ENCODE data around the gene HS6ST1.

The HS6ST1 gene

GRCh38 chr2:128357506-128358370 is 39.1 kb upstream of the HS6ST1 start:
- H3K36me3 ChIP-seq (ENCODE audit: insufficient read depth, low read length) = no peaks in the 10 kb centered on the region
- H3K4me1 ChIP-seq (ENCODE audit: insufficient read depth, low read length) = peaks cover 7% of the 10 kb centered on the region
- H3K9me3 ChIP-seq (ENCODE audit: control insufficient read depth, insufficient read depth, low read length) = no peaks in the 10 kb centered on the region
- H3K9ac ChIP-seq (ENCODE audit: low read depth, low read length) = no peak overlapping the region

- Histone ChIP-seq H3K9me3 (ENCODE audit: control insufficient read depth, insufficient read depth, low read length) (peaks cover 9% of the 10 kb centered on the region; the same call in 1 of the 2 replicates), H3K36me3 (ENCODE audit: insufficient read depth, low read length) (no peaks in the 10 kb centered on the region), H3K4me1 (ENCODE audit: insufficient read depth, low read length) (no peaks in the 10 kb centered on the region), H3K9ac (ENCODE audit: low read depth, low read length) (no peak overlapping the region)
These were observed 37.5 kb upstream of the HS6ST1 start for GRCh38 chr2:128356127-128356526.

GRCh38 chr2:128354726-128355470 is 36.2 kb upstream of the HS6ST1 start:
- Histone ChIP-seq H3K9ac (ENCODE audit: low read depth, low read length) (no peak overlapping the region), H3K4me1 (ENCODE audit: insufficient read depth, low read length) (no peaks in the 10 kb centered on the region), H3K9me3 (ENCODE audit: control insufficient read depth, insufficient read depth, low read length) (peaks cover 9% of the 10 kb centered on the region; the same call in 1 of the 2 replicates), H3K36me3 (ENCODE audit: insufficient read depth, low read length) (no peaks in the 10 kb centered on the region)

- no peaks in the 10 kb centered on the region for H3K36me3 ChIP-seq (ENCODE audit: insufficient read depth, low read length)
- peaks cover 9% of the 10 kb centered on the region; the same call in 1 of the 2 replicates for H3K9me3 ChIP-seq (ENCODE audit: control insufficient read depth, insufficient read depth, low read length)
- H3K4me1 ChIP-seq (ENCODE audit: insufficient read depth, low read length) = no peaks in the 10 kb centered on the region
- no peak overlapping the region for H3K9ac ChIP-seq (ENCODE audit: low read depth, low read length)
These were observed 35.5 kb upstream of the HS6ST1 start for GRCh38 chr2:128354161-128354560.

GRCh38 chr2:128350736-128351135 is 32.1 kb upstream of the HS6ST1 start:
- Histone ChIP-seq H3K9me3 (ENCODE audit: control insufficient read depth, insufficient read depth, low read length) (peaks cover 9% of the 10 kb centered on the region; the same call in 1 of the 2 replicates), H3K36me3 (ENCODE audit: insufficient read depth, low read length) (no peaks in the 10 kb centered on the region), H3K4me1 (ENCODE audit: insufficient read depth, low read length) (no peaks in the 10 kb centered on the region; the same call in 1 of the 2 replicates), H3K9ac (ENCODE audit: low read depth, low read length) (no peak overlapping the region)

- H3K9me3 ChIP-seq (ENCODE audit: control insufficient read depth, insufficient read depth, low read length) = peaks cover 12% of the 10 kb centered on the region; the same call in 1 of the 2 replicates
- H3K9ac ChIP-seq (ENCODE audit: low read depth, low read length) = no peak overlapping the region
- no peaks in the 10 kb centered on the region for H3K36me3 ChIP-seq (ENCODE audit: insufficient read depth, low read length)
- no peaks in the 10 kb centered on the region; the same call in 1 of the 2 replicates for H3K4me1 ChIP-seq (ENCODE audit: insufficient read depth, low read length)
These were observed 30.0 kb upstream of the HS6ST1 start for GRCh38 chr2:128348701-128349100.

GRCh38 chr2:128347701-128348539 is 29.3 kb upstream of the HS6ST1 start:
- no peaks in the 10 kb centered on the region for H3K36me3 ChIP-seq (ENCODE audit: insufficient read depth, low read length)
- peaks cover 17% of the 10 kb centered on the region; the same call in 1 of the 2 replicates for H3K9me3 ChIP-seq (ENCODE audit: control insufficient read depth, insufficient read depth, low read length)
- no peaks in the 10 kb centered on the region; the same call in 1 of the 2 replicates for H3K4me1 ChIP-seq (ENCODE audit: insufficient read depth, low read length)
- H3K9ac ChIP-seq (ENCODE audit: low read depth, low read length) = no peak overlapping the region

GRCh38 chr2:128347171-128347558 is 28.5 kb upstream of the HS6ST1 start:
- H3K36me3 ChIP-seq (ENCODE audit: insufficient read depth, low read length) = no peaks in the 10 kb centered on the region
- H3K4me1 ChIP-seq (ENCODE audit: insufficient read depth, low read length) = no peaks in the 10 kb centered on the region; the same call in 1 of the 2 replicates
- peaks cover 14% of the 10 kb centered on the region; the same call in 1 of the 2 replicates for H3K9me3 ChIP-seq (ENCODE audit: control insufficient read depth, insufficient read depth, low read length)
- H3K9ac ChIP-seq (ENCODE audit: low read depth, low read length) = no peak overlapping the region

GRCh38 chr2:128346291-128347170 is 27.9 kb upstream of the HS6ST1 start:
- Histone ChIP-seq H3K36me3 (ENCODE audit: insufficient read depth, low read length) (no peaks in the 10 kb centered on the region), H3K9me3 (ENCODE audit: control insufficient read depth, insufficient read depth, low read length) (peaks cover 8% of the 10 kb centered on the region; the same call in 1 of the 2 replicates), H3K9ac (ENCODE audit: low read depth, low read length) (no peak overlapping the region), H3K4me1 (ENCODE audit: insufficient read depth, low read length) (no peaks in the 10 kb centered on the region; the same call in 1 of the 2 replicates)

- no peaks in the 10 kb centered on the region for H3K36me3 ChIP-seq (ENCODE audit: insufficient read depth, low read length)
- H3K9me3 ChIP-seq (ENCODE audit: control insufficient read depth, insufficient read depth, low read length) = peaks cover 8% of the 10 kb centered on the region; the same call in 1 of the 2 replicates
- H3K9ac ChIP-seq (ENCODE audit: low read depth, low read length) = no peak overlapping the region
- no peaks in the 10 kb centered on the region; the same call in 1 of the 2 replicates for H3K4me1 ChIP-seq (ENCODE audit: insufficient read depth, low read length)
These were observed 26.9 kb upstream of the HS6ST1 start for GRCh38 chr2:128345436-128346165.

- H3K36me3 ChIP-seq (ENCODE audit: insufficient read depth, low read length) = no peaks in the 10 kb centered on the region
- H3K9me3 ChIP-seq (ENCODE audit: control insufficient read depth, insufficient read depth, low read length) = peaks cover 8% of the 10 kb centered on the region; the same call in 1 of the 2 replicates
- no peaks in the 10 kb centered on the region; the same call in 1 of the 2 replicates for H3K4me1 ChIP-seq (ENCODE audit: insufficient read depth, low read length)
- no peak overlapping the region for H3K9ac ChIP-seq (ENCODE audit: low read depth, low read length)
These were observed 25.4 kb upstream of the HS6ST1 start for GRCh38 chr2:128344101-128344500.

- Histone ChIP-seq H3K9ac (ENCODE audit: low read depth, low read length) (no peak overlapping the region), H3K4me1 (ENCODE audit: insufficient read depth, low read length) (no peaks in the 10 kb centered on the region; the same call in 1 of the 2 replicates), H3K36me3 (ENCODE audit: insufficient read depth, low read length) (no peaks in the 10 kb centered on the region), H3K9me3 (ENCODE audit: control insufficient read depth, insufficient read depth, low read length) (peaks cover 8% of the 10 kb centered on the region; the same call in 1 of the 2 replicates)
These were observed 24.8 kb upstream of the HS6ST1 start for GRCh38 chr2:128343459-128343858.
